Testis (tissue), 3 donors: ENCODE measurements around the gene PEX3. TPM values are rescaled to one million over a fixed set of nuclear protein-coding genes. Genes with fewer than 3 reads are reported as not detected.

ENCODE experiments used
- DNase-seq: peaks from one replicate; pipeline ENCODE4 v3.0.0-alpha.2; 2019
- H3K27ac ChIP-seq, 2 donors: fragments of 200-600 bp; sonication (generic); one replicate each; pipeline ENCODE4 v1.5.1; 2019
- H3K27me3 ChIP-seq: fragments of 200-600 bp; sonication (generic); one replicate; pipeline ENCODE4 v1.5.1; 2019
- H3K36me3 ChIP-seq: fragments of 200-600 bp; sonication (generic); one replicate; pipeline ENCODE4 v1.5.1; 2017; ENCODE audit warnings: low read depth; ENCODE audit errors: missing control alignments
- H3K4me1 ChIP-seq: fragments of 200-600 bp; sonication (generic); one replicate; pipeline ENCODE4 v1.5.1; 2019
- H3K4me3 ChIP-seq, 2 donors: fragments of 200-600 bp; sonication (generic); one replicate each; pipeline ENCODE4 v1.5.1; 2017 to 2019
- H3K9me3 ChIP-seq: fragments of 200-600 bp; sonication (generic); one replicate; pipeline ENCODE4 v1.5.1; 2017
- CTCF ChIP-seq, 3 experiments: fragments of 450-650 bp in 2 of 3; fragments of 200-600 bp in 1 of 3; sonication (generic) in 1 of 3; IDR thresholded peaks; one replicate each; pipeline ENCODE4 v1.5.1; 2016 to 2019; ENCODE audit warnings: antibody characterized with exemption in 3 of 3, mild to moderate bottlenecking in 2 of 3, moderate library complexity in 1 of 3
- POLR2A ChIP-seq: fragments of 450-650 bp; IDR thresholded peaks from one replicate; pipeline ENCODE4 v1.6.1; 2017; ENCODE audit warnings: antibody characterized with exemption, mild to moderate bottlenecking, moderate library complexity
- WGBS, 2 donors: methylation state at CpG; one replicate each; pipeline ENCODE4 v1.1.5; 2018; 5-methylcytosine and 5-hydroxymethylcytosine counted together
- intact Hi-C: fragments of 100-400 bp; cut with DNase I; formaldehyde crosslinking; loops from one replicate; pipeline ENCODE4 v1.15.1; 2023; ENCODE audit warnings: low total_unique reads
- polyA plus RNA-seq: library from polyadenylated mRNA; stranded (reverse); fragments of 350-450 nt; fragmentation: Illumina TruSeq; extraction: RNeasy Lipid Tissue Mini Kit (QIAGEN cat#74804); gene quantifications from one replicate; pipeline ENCODE4 v1.2.3, GENCODE V29; 2014; ENCODE audit warnings: low read depth, low replicate concordance; ENCODE audit not compliant: insufficient read depth
- small RNA-seq, 2 donors: library from RNA; depleted of rRNA; stranded (forward); fragments of <200 nt; gene quantifications; one replicate each; pipeline ENCODE3, GENCODE V24; 2016
- total RNA-seq, 2 donors: library from RNA; depleted of rRNA; stranded (reverse); fragments of >200 nt; gene quantifications; one replicate each; pipeline ENCODE4 v1.2.3, GENCODE V29; 2016

Gene PEX3
- total and polyA plus RNA-seq, 3 donors from 2014 or later = 16.6 to 33.1 (median 22.8) TPM

GRCh38 chr6:143540192-143540591 is 89.6 kb downstream of the PEX3 start:
- intact Hi-C loops = no loop called here
- 65 to 83% methylated on average over 3 of the region's 3 CpGs for WGBS, 2 donors
- H3K27me3 ChIP-seq = no peaks in the 10 kb centered on the region
- H3K36me3 ChIP-seq = no peaks in the 10 kb centered on the region
- no peaks in the 10 kb centered on the region for H3K9me3 ChIP-seq
- H3K4me3 ChIP-seq = no peak overlapping the region
- H3K4me1 ChIP-seq = no peaks in the 10 kb centered on the region
- no peak overlapping the region for H3K27ac ChIP-seq
- no peak for DNase-seq
- no peak for TF ChIP-seq CTCF (IDR thresholded peaks at IDR 0.05)
- TF ChIP-seq POLR2A = no peak

Small RNA genes within 50 kb of the gene (small RNA-seq; reads per million reads assigned to genes)
- 0 to 0.09 reads per million in 2 donors for gene RNA5SP221

Other genes starting within 250 kb of the PEX3 start
- gene ADAT2, start 110 bp upstream of the PEX3 start, total RNA-seq = 1 to 10 TPM; 5.7 TPM
- gene ADAT2, start 110 bp upstream of the PEX3 start, polyA plus RNA-seq = 3.6 TPM
- 10 to 100 TPM; 20.0 to 29.4 TPM for gene FUCA2, start 60.9 kb downstream of the PEX3 start, total RNA-seq
- 25.3 TPM for gene FUCA2, start 60.9 kb downstream of the PEX3 start, polyA plus RNA-seq
- 100 to 1,000 TPM; 102 to 121 TPM for gene PHACTR2, start 227.2 kb downstream of the PEX3 start, total RNA-seq
- gene PHACTR2, start 227.2 kb downstream of the PEX3 start, polyA plus RNA-seq = 18.3 TPM